Dedifferentiated amniotic fluid mesenchymal stem cell (primary cell): ENCODE measurements around the gene RAPH1.

Source experiments
- DNase-seq: peaks from one replicate; pipeline ENCODE4 v3.0.0-alpha.2; 2016; ENCODE audit errors: extremely low spot score

The RAPH1 gene, protein sequence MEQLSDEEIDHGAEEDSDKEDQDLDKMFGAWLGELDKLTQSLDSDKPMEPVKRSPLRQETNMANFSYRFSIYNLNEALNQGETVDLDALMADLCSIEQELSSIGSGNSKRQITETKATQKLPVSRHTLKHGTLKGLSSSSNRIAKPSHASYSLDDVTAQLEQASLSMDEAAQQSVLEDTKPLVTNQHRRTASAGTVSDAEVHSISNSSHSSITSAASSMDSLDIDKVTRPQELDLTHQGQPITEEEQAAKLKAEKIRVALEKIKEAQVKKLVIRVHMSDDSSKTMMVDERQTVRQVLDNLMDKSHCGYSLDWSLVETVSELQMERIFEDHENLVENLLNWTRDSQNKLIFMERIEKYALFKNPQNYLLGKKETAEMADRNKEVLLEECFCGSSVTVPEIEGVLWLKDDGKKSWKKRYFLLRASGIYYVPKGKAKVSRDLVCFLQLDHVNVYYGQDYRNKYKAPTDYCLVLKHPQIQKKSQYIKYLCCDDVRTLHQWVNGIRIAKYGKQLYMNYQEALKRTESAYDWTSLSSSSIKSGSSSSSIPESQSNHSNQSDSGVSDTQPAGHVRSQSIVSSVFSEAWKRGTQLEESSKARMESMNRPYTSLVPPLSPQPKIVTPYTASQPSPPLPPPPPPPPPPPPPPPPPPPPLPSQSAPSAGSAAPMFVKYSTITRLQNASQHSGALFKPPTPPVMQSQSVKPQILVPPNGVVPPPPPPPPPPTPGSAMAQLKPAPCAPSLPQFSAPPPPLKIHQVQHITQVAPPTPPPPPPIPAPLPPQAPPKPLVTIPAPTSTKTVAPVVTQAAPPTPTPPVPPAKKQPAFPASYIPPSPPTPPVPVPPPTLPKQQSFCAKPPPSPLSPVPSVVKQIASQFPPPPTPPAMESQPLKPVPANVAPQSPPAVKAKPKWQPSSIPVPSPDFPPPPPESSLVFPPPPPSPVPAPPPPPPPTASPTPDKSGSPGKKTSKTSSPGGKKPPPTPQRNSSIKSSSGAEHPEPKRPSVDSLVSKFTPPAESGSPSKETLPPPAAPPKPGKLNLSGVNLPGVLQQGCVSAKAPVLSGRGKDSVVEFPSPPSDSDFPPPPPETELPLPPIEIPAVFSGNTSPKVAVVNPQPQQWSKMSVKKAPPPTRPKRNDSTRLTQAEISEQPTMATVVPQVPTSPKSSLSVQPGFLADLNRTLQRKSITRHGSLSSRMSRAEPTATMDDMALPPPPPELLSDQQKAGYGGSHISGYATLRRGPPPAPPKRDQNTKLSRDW

DNA sequence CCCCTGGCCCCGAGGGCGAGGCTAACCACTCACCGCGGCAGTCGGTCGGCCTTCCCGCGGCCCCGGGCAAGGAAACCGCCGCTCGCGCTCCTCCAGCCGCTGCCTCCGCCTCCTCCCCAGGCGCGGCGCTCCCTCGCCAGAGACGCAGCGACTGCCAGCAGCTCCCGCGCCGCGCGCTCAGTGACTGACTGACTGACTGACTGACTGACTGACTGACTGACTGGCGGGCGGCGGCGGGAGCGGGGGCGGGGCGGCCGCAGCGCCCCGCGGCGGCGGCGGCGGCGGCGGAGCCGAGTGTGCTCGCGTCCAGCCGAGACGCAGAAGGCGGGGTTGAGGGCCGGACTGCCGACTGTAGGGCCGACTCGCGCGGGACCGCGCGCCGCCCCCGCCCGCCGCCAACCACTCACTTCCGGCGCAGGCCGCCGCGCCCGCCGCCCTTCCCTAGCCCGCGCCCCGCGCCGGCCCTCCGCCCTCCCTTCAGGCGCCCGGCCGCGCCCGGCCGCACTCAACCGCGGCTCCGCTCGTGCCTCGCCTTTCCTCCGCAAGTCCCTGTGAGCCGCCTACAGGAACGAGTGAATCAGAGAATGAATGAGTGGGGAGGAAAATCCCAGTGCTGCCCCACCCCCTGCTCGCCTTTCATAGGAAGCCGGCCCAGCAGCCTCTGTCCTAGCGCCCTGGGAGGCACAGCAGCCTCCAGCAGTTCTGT, at the start of gene RAPH1:
TSS of gene RAPH1 (minus strand) at position 224 of the 706 bp plus-strand sequence. CDS start 39,948 bp downstream, outside the sequence.
- DNase-seq = peak; percentile 80

DNA sequence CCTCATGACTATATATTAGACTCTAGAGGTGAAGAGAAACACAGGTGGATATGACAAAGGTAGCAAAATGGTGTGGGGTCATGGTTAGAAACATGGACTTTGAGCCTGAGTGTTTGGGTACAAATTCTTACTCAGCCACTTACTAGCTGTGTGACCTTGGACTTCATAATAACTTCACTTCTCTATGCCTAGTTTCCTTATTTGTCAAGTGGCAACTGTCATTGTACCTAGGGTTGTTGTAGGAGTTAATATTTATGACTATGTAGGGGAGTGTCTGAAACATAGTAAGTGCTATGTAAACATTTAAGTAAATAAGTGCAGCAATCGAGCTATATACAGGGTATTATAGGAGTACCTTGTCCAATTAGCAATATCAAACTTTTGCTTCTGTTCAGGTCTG, 49.7 kb upstream of the RAPH1 start:
- no peak for DNase-seq

DNA sequence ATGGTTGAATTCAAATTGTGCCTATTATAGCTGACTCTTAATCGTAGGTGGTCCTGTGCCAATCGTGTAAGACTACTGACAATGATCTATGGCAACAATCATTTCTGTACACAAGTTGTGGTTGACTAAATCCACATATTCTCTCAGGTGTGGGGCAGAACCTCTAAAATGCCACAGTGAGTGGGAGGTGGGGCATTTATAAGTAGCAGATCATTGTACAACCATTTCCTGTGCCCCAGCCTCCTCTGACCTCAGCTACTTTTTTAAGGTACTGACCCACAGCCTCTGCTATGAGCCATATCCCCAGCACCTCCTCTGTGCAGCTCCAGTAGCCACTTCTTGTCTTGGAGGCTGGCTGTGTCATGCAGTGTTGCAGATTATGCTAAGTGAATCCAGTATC, 48.6 kb upstream of the RAPH1 start:
- DNase-seq = no peak

DNA sequence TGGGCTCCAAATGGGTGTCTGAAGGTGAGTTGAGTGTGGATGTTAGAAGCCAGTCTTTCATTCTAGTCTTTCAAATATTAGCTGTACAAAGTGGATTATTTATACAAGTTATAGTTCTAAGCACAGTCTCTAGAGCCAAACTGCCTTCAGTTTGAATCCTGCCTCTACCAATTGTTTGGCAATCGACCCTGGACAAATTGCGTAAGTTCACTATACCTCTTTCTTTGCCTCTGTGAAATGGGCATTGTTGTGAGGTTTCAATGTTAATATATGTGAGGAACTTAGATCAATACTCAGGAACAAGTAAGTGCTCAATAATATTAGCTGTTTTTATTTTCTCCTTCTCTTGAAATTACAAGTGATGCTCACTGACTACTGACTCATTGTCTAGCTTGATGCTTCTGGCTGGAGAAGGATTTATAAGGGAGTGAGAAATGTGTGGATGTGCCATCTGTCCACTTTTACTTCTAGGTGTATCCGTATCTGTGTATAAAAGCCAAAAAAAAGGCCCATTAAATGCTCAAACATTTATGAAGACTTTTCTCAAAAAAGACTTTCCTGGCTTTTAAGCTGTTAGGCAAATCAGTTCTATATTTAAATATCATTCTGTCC, 48.1 kb upstream of the RAPH1 start:
- no peak for DNase-seq

DNA sequence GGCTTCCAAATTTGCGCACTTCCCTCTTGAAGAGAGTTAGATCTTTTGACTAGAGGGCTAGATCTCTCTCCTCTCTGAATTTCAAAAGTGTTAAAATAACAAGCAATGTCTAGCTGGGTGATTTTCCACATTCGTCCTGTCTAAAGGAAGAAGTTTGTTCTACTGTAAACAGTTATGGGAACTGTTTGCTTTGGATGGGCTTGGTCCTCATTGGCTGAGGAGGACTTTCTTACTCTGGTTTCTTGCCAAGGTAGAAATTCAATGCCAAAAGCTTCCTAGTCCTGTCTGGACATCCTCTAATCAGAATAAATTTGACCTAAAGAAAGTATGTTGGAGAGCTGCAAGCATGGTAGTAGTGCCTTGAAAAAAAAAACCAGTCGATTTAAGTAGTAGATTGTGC, 47.4 kb upstream of the RAPH1 start:
- no peak for DNase-seq

DNA sequence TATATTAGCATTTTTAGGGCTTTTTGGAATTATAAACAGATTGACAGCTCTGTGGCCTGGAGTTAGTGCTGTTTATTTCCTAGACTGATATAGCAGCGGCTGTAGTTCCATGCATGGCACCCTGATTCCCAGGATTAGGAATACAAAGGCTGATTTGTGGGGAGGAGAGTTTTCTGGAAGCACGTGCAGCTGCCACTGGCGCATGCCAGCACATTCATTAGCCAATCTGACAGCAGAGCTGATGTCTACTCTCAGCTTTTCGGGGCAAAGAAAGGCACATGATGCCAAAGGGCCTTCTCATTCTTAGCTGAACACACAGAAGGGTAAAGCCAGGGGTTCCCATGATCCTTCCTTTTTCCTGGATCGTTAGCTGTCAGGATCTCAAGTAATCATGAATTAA, 45.7 kb upstream of the RAPH1 start:
- DNase-seq = no peak

DNA sequence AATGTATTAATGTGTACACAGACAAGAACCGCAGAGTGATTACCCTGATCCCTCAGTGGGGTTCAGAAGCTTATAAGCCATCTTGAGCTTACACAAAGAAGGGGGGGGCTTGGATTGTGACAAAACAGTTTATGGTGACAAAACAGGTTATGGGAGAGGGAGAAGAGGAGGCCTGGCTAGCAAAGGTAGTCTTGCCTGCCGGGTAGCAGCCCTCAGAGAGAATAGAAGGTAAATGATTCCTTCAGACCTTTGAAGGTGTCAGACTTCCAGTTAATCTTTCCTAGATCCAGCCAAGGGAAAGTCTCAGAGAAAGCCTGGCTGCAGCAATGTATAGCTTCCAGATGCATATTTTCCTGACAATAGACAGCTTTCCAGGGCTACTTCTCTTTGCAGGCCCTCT, 44.6 kb upstream of the RAPH1 start:
- DNase-seq = no peak

DNA sequence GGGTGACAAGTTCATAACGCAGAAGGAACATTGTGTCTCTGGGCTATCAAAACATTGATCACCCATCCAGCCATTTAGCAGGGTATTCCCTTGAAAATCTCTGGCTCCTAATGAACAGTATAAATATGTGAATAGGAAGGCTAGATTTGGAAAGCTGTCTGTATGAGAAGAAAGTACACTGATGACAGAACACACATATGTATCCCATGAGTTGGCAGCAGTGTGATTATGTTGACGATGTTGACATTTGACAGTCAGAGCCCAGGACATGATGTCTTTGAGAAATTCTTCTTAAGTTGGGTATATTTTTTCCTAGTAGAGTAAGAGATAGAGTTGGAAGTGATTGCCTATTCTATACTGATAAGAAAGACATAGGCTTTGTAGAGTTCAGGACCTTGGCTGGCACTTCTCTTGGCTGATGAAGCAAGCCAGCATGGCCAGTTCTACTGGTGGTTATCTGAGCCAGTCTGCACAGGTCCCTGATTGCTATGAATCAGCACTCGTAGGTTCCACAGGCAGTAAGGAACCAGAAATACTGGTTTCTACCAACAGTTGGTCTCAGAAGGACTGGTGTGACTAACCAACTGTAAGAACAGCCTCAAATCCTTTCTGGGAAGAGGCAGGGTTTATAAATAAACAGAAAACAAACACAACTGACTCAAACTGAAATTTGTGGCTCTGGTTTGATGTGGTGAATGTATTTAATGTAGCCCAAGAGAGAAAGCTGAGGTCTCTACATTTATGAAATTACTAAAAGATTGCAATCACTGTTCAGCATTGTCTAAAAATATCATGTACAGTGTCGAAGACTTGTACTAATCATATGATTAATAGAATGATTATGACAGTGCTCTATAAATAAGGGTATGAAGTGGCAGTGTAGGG, 43.9 kb upstream of the RAPH1 start:
- peak; percentile 51 for DNase-seq

DNA sequence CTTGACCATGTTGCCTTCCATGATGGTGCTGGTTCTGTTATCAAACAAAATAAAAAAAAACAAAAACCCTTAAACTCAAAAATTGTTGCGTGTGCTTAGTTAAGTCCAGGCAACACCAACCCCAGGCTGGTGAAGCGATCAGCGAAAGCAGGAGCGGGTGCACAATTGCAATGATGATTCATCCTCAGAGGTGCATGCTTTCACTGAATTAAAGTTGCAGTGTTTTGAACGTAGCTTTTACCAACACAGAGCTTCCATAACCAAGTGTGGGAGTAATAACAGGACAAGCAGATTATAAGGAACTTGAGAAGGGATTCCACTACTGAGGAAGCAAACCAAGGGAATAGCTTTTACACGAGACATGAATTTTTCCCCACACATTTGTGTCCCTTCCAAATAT, 39.7 kb upstream of the RAPH1 start:
- DNase-seq = peak; percentile 38

DNA sequence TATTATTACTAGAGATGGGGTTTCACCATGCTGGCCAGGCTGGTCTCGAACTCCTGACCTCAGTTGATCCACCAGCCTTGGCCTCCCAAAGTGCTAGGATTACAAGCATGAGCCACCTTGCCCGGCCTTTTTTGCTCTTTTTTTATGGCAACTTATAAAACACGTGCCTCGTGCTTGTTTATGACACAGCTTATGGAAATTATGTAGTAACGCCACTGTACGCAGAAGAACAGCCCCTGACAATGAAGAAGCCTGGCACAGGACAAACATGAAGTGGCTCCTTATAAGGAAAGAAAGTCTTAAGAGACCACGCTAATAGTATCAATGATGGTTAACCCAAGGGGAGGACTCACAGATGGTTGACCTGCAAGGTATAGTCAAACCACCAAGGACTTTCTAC, 37.2 kb upstream of the RAPH1 start:
- no peak for DNase-seq

DNA sequence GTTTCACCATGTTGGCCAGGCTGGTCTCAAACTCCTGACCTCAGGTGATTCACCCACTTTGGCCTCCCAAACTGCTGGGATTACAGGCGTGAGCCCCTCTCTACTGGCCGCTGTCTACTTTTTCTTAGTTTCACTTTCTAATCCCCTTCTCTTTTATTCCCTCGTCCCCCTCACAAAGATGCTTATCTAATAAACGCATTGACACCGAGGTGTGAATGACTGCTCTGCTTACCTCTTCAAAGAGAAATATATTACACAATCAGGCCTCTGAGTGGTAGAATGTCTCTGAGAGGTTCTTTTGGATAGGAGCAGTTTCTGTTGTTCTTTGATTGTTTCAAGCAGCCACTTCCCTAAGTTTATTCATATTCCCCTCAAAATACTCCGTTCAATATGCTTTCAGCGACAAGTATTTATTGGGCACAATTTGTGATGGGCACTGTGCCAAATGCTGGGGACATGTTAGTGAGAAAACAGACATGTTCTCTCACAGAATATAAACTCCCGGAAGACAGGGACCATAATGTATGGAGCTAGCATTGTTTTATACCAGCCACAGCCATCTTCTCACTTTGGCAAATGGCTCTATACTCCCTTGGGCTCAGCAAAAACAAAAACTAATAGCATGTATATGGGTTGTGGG, 34.7 kb upstream of the RAPH1 start:
- DNase-seq = no peak

DNA sequence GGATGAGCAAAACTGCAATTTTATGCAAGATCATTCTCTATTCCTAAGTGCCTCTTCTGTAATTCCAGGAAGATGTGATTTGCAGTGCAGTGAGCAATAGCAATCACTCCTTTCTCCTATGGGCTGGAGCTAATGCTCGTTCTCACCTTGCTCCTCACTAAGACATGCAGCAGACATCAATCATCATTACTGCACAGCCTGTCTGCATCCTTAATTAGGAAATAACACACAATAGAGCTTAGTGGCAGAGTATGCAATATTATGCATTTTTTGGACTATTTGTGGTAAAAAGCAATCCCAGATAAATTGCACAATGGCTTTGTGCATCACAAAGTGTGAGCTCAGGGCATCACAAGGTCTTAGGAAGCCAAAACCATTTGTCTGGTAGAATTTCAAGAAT, 32.6 kb upstream of the RAPH1 start:
- DNase-seq = no peak

DNA sequence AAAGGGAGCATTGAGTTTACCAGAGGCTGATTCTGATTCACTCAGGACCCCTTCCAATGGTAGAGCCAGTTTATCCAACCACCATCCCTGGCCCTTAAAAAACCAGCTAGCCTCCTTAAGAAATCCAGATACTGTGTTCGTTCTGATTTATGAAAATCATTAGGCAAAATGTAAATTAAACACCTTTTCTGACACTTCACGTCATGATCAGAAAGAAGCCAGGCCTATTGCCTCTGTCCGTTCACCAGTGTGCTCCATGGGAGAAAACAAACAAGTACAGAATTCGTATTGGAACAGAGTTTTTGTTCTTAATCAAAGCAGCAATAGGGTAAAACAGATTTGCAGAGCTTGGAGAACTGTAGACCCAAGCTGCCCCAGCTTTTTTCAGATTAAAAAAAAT, 31.1 kb upstream of the RAPH1 start:
- DNase-seq = no peak

DNA sequence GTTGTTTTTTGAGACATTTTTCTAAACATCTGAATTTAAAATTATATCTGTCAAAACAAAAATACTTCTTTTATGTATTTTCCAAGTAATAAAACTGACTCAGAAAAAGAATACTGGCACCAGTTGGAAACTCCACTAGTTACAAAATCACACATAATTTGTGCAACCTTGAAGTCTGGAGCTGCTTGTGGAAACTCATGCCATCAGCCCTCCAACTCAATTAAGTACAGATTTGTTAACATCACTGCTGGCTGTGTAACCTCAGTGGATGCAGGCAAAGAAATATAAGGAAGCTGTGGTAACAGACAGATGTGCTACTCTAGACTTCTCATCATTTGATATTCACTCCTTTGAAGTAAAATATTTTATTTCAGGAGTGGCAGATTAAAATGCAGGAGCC, 30.0 kb upstream of the RAPH1 start:
- no peak for DNase-seq

DNA sequence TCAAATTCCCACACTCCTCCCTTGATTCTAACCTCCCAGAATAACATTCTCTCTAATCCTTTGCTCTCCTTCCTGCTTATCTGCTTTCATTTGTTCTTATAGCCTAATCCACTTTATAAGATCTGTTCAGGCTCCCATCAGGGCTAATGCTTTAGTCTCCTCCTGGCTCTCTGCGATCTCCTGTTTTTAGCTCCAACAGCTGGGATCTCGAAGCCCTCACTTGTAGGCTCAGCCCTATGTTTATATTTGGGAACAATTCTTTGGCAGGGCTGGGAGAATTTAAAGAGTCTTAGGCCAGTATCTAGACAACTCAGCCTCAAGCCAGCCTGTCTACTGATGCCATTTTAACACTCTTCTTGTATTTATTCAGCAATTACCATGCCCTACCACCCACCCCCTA, 27.2 kb upstream of the RAPH1 start:
- no peak for DNase-seq

DNA sequence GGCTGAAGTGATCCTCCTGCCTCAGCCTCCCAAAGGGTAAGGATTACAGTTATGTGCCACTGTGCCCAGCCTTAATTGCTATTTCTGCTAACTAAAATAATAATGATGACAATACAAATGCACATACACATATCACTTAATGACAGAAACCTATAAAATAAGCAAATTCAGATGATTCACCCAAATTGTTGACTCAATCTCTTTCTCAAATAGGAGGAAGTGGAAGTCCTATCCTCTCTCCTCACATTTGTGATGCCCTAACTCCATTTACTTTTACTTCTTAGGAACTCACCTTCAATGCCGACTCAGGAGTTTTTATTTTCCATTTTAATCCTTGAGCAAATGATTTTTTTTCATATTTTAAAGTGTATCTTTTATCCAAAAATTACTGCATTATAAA, 24.5 kb upstream of the RAPH1 start:
- no peak for DNase-seq

DNA sequence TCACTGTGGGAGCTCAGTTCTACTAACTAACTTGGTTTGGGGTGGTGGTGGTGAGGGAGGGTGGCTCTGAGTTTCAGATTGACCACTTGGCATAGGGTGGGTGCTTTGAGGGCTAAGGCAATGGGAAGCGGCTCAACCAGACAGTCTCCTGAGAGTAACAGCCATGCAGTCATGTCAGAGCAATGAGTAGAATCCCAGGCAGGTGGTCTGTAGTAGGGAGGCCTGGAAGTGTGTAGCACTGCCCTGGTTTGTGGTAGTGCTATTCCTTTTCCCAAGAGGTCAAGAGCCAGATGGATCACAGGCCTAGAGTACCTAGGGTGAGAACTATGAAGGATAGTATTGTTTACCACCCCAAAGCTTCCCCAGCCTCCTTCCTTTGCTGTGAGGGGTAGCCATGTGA, 18.7 kb upstream of the RAPH1 start:
- no peak for DNase-seq

DNA sequence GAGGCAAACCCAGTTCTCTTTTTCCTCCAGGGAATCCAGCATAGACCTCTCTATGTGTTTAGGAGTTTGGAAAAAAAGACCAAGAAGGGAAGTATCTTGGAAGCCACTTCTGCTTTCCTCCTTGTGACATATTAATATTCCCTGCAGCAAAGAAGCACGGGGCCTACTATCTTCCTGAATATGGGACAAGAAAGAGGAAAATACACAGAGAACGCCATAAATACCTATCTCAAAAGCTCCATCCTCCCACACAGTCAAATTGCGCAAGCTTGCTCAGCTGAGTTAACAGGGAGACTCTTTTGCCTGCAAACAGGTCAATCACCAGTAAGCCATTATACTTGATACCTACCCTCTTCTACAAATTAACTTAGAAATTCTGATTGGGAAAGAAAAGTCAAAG, 16.7 kb upstream of the RAPH1 start:
- DNase-seq = no peak

DNA sequence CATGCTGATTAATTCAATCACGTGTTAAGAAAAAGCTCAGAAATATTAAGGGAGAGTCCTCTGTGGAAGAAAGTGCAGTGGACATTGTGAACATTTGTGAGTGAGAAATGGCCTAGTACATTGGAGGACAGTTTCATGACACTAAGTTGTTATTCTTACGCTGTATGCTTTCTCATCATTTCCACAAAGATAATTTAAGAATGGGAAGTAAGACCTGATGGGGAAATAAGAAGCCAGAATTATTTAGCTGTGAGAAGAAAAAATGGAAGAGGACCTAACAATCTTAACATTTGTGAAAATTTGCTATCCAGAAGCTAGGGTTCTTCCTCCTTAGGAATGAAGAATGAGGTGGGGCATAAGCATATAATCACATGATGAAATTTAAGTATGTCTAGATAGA, 15.2 kb upstream of the RAPH1 start:
- no peak for DNase-seq

DNA sequence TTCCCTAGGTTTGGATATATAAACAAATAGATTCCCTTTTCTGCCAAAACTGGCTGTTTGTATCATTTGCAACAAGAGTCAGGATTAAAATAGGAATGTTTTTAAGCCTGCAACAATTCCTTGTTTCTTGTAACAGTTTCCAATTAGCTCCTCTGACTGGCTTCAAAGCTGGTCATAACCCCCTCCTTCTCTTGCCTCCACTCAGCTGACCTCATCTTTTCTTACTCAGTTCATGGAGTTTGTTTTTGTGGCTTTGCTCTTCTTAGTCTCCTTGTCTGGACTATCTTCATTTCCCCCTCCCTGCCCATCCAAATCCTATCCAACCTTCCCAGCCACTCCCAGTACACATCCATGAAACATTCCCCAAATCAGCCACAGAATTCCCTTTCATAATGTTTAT, 14.3 kb upstream of the RAPH1 start:
- DNase-seq = peak; percentile 46
